Activated CD8-positive, alpha-beta memory T cell treated with anti-CD3 and anti-CD28 coated beads for 48 hours (primary cell): ENCODE data around the gene SEPTIN10.
"Not testable (repeated sequence)": the region's sequence is repeated elsewhere in the genome, so short reads cannot be mapped to it uniquely, and the experiment has no call there.

ENCODE experiments used
- DNase-seq, 3 experiments: peaks; one replicate each; pipeline ENCODE4 v3.0.0-alpha.2; 2020; ENCODE audit warnings: low read depth in 2 of 3, low spot score in 2 of 3

The SEPTIN10 gene

GRCh38 chr2:109635426-109636304 lies 21.9 kb upstream of the SEPTIN10 start:
- no peak for DNase-seq

- no peak for DNase-seq
Observed at GRCh38 chr2:109633284-109633961, 19.7 kb upstream of the SEPTIN10 start.

- DNase-seq = no peak
Observed at GRCh38 chr2:109632158-109632789, 18.5 kb upstream of the SEPTIN10 start.

- DNase-seq = no peak
Observed at GRCh38 chr2:109631741-109632140, 18.0 kb upstream of the SEPTIN10 start.

- DNase-seq = no peak
Observed at GRCh38 chr2:109630441-109631430, 17.0 kb upstream of the SEPTIN10 start.

GRCh38 chr2:109629867-109630266 lies 16.1 kb upstream of the SEPTIN10 start:
- DNase-seq = no peak

- DNase-seq = not testable (repeated sequence)
Observed at GRCh38 chr2:109628321-109628720, 14.6 kb upstream of the SEPTIN10 start.

- no peak for DNase-seq
Observed at GRCh38 chr2:109624339-109624738, 10.6 kb upstream of the SEPTIN10 start.

- DNase-seq = no peak
Observed at GRCh38 chr2:109623923-109624322, 10.2 kb upstream of the SEPTIN10 start.

- DNase-seq = no peak
Observed at GRCh38 chr2:109623297-109623696, 9.5 kb upstream of the SEPTIN10 start.

- no peak for DNase-seq
Observed at GRCh38 chr2:109619032-109619615, 5.4 kb upstream of the SEPTIN10 start.

GRCh38 chr2:109616184-109616583 lies 2.4 kb upstream of the SEPTIN10 start:
- no peak for DNase-seq

GRCh38 chr2:109615637-109616144 lies 1.9 kb upstream of the SEPTIN10 start:
- no peak for DNase-seq

- no peak for DNase-seq
Observed at GRCh38 chr2:109614715-109615636, 1.2 kb upstream of the SEPTIN10 start.

GRCh38 chr2:109613081-109613921 lies 465 bp downstream of the SEPTIN10 start:
- DNase-seq = no peak

GRCh38 chr2:109611467-109612095 lies 2.2 kb downstream of the SEPTIN10 start:
- no peak for DNase-seq

GRCh38 chr2:109609352-109610024 lies 4.3 kb downstream of the SEPTIN10 start:
- no peak for DNase-seq
